ENCODE results near the gene DIP2B.

Gene DIP2B

DNA sequence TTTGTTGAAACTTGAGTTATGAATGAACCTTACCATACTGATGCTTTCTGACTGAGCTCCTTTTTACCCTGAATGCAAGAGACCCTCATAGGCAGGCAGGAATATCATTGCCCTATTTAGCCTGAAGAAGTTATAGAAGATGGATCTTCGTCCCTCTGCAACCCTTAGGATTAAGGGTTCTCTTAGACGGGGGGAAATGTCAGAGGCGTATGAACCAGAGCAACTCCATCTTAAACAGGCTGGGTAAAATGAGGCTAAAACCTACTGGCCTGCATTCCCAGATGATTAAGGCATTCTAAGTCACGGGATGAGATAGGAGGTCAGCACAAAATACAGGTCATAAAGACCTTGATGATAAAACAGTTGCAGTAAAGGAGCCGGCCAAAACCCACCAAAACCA lies 266.6 kb downstream of the DIP2B start:
- no peak for DNase-seq (ENCODE audit: low read depth in 2 of 2)

DNA sequence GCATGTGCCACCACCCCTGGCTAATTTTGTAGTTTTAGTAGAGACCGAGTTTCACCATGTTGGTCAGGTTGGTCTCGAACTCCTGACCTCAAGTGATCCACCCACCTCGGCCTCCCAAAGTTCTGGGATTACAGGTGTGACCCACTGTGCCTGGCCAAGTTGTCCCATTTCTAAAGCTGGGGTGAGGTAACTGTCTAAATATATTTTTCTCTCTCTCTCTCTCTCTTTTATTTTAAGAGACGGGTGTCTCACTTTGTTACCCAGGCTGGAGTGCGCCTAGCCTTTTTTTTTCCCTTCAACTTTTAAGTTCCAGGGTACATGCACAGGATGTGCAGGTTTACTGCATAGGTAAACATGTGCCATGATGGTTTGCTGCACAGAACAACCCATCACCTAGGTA lies 267.7 kb downstream of the DIP2B start:
- DNase-seq (ENCODE audit: low read depth in 2 of 2): no peak

DNA sequence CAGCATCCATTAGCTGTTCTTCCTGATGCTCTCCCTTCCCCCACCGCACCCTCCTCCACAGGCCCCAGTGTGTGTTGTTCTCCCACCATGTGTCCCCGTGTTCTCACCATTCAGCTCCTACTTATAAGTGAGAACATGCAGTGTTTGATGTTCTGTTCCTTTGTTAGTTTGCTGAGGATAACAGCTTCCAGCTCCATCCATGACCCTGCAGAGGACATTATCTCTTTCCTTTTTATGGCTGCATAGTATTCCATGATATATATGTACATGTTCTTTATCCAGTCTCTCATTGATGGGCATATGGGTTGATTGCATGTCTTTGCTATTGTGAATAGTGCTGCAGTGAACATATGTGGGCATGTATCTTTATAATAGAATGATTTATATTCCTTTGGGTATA lies 268.1 kb downstream of the DIP2B start:
- DNase-seq (ENCODE audit: low read depth in 2 of 2): no peak

DNA sequence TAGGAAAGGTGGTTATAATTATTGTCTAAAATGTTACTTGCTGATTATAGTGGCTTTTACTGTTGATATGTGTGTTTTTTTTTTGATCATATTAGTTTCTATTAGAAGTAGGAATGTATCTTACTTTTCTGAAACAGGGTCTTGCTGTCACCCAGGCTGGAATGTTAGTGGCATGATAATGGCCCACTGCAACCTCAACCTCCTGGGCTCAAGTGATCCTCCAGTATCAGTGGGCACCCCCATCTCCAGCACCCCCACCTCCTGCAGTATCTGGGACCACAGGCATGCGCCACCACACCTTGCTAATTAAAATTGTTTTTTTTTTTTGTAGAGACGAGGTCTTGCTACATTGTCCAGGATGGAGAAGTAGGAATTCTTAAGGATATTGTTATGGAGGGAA lies 270.5 kb downstream of the DIP2B start:
- DNase-seq (ENCODE audit: low read depth in 2 of 2): no peak

- no peak for DNase-seq (ENCODE audit: low read depth in 2 of 2)
Measured at GRCh38 chr12:50776749-50777728, 272.3 kb downstream of the DIP2B start.

DNA sequence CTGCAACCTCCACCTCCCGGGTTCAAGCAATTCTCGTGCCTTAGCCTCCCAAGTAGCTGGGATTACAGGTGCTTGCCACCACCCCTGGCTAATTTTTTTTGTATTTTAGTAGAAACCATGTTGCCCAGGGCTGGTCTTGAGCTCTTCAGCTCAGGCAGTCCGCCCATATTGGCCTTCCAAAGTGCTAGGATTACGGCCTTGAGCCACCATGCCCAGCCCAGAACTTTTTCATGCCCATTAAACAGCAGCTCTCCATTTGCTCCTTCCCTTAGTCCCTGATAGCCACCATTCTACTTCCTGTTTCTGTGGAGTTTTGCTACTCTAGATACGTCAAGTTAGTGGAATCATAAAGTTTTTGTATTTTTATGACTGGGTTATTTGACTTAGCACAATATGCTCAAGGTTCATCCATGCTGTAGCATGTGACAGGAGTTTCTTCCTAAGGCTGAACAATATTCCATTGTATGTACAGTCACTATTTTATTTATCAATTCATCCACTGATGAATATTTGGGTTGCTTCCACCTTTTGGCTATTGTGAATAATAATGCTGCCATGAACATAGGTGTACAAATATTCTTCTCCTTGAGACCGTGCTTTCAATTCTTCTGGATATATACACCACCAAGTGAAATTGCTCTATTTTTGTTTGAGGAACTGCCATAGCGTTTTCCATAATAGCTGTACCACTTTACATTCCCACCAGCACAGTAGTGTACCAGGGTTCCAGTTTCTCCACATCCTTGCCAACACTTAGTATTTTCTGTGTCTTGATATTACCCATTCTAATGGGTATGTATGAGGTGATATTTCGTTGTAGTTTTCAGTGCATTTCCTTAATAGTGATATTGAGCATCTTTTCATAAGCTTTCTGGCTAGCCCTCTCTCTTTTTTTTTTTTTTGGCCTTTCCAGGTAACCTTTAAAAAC lies 274.1 kb downstream of the DIP2B start:
- DNase-seq (ENCODE audit: low read depth in 2 of 2): no peak

- DNase-seq (ENCODE audit: low read depth in 2 of 2): no peak
Measured at GRCh38 chr12:50780013-50780412, 275.2 kb downstream of the DIP2B start.

DNA sequence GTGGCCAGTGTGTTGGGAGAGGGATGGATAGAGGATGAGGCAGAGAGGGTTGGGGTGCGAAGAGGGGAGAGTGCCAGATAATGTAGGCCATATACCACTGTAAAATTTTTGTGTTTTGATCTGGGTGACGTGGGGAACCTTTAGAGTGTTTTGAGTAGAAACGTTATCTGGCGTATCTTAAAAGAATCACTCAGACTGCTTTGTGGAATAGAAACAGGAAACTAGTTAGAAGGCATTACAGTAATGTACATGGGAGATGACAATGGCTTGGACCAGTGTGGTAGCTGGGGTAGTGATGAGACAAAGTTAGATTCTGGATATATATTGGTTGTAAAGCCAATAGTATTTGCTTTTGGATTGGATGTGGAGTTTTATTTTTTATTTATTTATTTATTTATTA lies 279.7 kb downstream of the DIP2B start:
- no peak for DNase-seq (ENCODE audit: low read depth in 2 of 2)

DNA sequence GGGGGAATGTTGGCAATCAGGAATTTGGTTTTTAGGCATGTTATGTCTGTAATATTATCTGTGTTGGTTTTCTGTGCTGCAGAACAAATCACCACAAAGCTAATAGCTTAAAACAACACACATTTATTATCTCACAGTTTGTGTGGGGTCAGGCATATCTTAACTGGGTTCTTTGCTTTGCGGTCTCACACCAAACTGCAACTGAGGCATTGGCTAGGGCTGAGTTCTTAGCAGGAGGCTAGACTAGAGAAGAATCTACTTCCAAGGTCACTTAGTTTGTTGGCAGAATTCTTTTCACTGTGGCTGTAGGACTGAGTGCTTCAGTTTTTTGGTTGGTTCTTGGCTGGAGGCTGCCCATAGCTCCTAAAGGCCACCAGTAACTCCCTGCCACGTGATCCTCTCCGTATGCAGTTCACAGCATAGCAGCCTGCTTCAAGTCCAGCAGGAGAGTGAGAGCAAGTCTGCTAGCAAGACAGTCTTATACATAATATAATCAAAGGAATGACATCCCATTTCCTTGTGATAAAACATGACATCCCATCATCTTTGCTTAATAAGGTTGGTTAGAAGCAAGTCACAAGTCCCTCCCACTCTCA lies 280.7 kb downstream of the DIP2B start:
- no peak for DNase-seq (ENCODE audit: low read depth in 2 of 2)

- no peak for DNase-seq (ENCODE audit: low read depth in 2 of 2)
Measured at GRCh38 chr12:50786498-50787231, 281.9 kb downstream of the DIP2B start.

DNA sequence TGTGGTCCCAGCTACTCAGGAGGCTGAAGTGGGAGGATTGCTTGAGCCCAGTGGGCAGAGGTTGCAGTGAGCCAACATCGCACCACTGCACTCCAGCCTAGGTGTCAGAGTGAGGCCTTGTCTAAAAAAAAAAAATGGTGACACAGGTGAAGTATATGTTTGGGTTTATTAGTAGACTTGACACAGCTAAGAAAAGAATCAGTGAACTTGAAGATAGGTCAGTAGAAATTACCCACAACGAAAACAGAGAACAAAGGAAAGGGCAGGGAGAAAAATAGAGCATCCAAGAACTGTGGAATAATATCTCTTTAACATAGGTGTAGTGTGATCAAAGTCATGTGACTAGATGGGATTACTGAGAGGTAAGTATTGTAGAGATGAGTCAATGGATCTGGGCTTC lies 282.8 kb downstream of the DIP2B start:
- no peak for DNase-seq (ENCODE audit: low read depth in 2 of 2)

GRCh38 chr12:50788561-50788960 lies 283.8 kb downstream of the DIP2B start:
- DNase-seq (ENCODE audit: low read depth in 2 of 2): no peak

- DNase-seq (ENCODE audit: low read depth in 2 of 2): no peak
Measured at GRCh38 chr12:50790081-50790480, 285.3 kb downstream of the DIP2B start.

Measured in stimulated activated CD8-positive, alpha-beta memory T cell treated with anti-CD3 and anti-CD28 coated beads, Interleukin-7, amount 100 ng/mL, for 1 hour (primary cell).